SK-N-MC (cell line): ENCODE measurements around the gene PADI4.

ENCODE experiments used
- EZH2 ChIP-seq: fragments of 200-600 bp; sonication (generic); IDR thresholded peaks from one replicate; pipeline ENCODE4 v1.6.1; 2017; ENCODE audit warnings: antibody characterized with exemption
- FOXP2 ChIP-seq: optimal IDR thresholded peaks from 2 replicates; pipeline ENCODE3; 2011; ENCODE audit warnings: mild to moderate bottlenecking, moderate library complexity; ENCODE audit not compliant: insufficient read depth; ENCODE audit errors: extremely low read length, control extremely low read depth
- POLR2AphosphoS5 ChIP-seq: IDR thresholded peaks from 2 replicates; pipeline ENCODE4 v1.6.1; 2012; ENCODE audit warnings: mild to moderate bottlenecking, low read depth, low read length, borderline replicate concordance

DNA sequence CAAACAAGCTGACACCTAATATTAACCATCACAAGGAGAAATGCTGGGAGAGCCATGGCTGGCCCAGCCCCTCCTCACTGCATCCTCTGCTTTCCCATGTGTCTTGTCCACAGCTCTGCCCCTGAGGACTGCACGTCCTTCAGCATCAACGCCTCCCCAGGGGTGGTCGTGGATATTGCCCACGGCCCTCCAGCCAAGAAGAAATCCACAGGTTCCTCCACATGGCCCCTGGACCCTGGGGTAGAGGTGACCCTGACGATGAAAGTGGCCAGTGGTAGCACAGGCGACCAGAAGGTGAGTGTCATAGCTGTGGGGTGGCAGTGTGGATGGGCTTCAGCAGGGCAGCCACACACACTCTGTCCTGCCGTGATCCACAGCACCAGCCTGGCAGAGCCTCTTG is 22.9 kb downstream of the PADI4 start:
- no peak for TF ChIP-seq POLR2AphosphoS5
- TF ChIP-seq EZH2 = no peak
- no peak for TF ChIP-seq FOXP2
